Activated T-cell treated with anti-CD3 and anti-CD28 coated beads, Interleukin-2, amount 50 U/mL, for 72 hours (primary cell): ENCODE results near the gene RBM5. TPM values are rescaled to one million over a fixed set of nuclear protein-coding genes. Genes with fewer than 3 reads are reported as not detected.
A peak's percentile ranks its signal among the peaks of the same experiment; 100 is the strongest.

Experiments
- ATAC-seq, 2 donors: fragments of 150-1000 bp; cut with Tn5 transposase; replicated peaks in 1 of 2; 2 replicates each; pipeline ENCODE4 v1.10.0; 2021; ENCODE audit warnings: moderate library complexity in 2 of 2, mild to moderate bottlenecking in 1 of 2
- DNase-seq, 2 donors: peaks; one replicate each; pipeline ENCODE4 v3.0.0; 2021 to 2022; ENCODE audit warnings: mixed read lengths in 1 of 2
- H3K27ac Mint-ChIP-seq: one replicate; pipeline ENCODE4 v1.8.0; 2022; ENCODE audit warnings: mild to moderate bottlenecking, moderate library complexity, mixed read lengths
- H3K27me3 Mint-ChIP-seq: one replicate; pipeline ENCODE4 v1.8.0; 2022; ENCODE audit warnings: low read depth, mixed read lengths
- H3K36me3 Mint-ChIP-seq, 2 donors: one replicate each; pipeline ENCODE4 v1.8.0; 2022; ENCODE audit warnings: mixed read lengths in 2 of 2, mild to moderate bottlenecking in 1 of 2; ENCODE audit not compliant: insufficient read depth in 2 of 2
- H3K4me1 Mint-ChIP-seq: one replicate; pipeline ENCODE4 v1.8.0; 2022; ENCODE audit warnings: low read depth, mixed read lengths
- H3K4me3 Mint-ChIP-seq, 2 donors: one replicate each; pipeline ENCODE4 v1.8.0; 2022; ENCODE audit warnings: mild to moderate bottlenecking in 2 of 2, mixed read lengths in 2 of 2, moderate library complexity in 2 of 2
- H3K9me3 Mint-ChIP-seq, 2 donors: one replicate each; pipeline ENCODE4 v1.8.0; 2022; ENCODE audit warnings: mixed read lengths in 2 of 2
- total RNA-seq, 2 donors: library from RNA; stranded (reverse); gene quantifications; one replicate each; pipeline ENCODE4 v1.2.3, GENCODE V29; 2022

Gene RBM5
- total RNA-seq, 2 donors from 2014 or later, result 172 to 179 TPM

DNA sequence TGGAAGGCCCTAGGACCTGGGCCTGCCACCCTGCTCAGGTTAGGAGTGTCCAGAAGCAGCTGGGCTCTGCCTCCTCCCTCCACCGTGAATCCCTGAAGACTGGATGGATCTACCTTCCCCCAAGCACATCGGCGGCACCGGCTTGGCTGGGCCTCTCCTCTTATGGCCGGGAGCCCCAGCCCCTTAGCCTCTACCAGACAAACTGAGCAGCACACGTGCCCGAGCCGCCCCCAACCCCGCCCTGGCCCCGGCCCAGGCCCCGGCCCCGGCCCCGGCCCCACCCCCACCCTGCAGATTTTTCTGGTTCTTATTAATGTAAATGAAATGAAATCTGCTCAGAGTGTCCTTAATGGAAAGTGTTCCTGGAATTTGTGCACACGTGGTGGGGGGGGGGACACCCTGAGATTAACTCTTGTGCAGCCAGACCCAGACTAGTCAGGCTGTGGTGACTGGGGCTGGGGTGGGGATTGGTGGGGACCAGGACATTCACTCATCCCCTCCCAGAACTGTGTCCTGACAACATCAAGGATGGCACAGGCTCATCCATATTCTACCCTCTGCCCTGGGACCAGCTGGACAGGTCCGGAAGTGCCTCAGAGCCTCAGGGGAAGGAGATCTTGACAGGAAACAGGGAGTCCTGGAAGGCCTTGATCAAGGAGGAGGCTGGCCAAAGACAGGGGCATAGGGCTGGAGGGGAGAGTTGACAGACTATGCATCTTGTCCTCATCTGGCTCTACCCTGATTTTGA is 35.5 kb downstream of the RBM5 start:
- Mint-ChIP-seq H3K27ac (no peak overlapping the region), H3K9me3 (no peaks in the 10 kb centered on the region), H3K4me1 (no peaks in the 10 kb centered on the region), H3K4me3 (no peak overlapping the region), H3K36me3 (no peaks in the 10 kb centered on the region), H3K27me3 (no peaks in the 10 kb centered on the region)
- ATAC-seq, result no peak
- no peak for DNase-seq

DNA sequence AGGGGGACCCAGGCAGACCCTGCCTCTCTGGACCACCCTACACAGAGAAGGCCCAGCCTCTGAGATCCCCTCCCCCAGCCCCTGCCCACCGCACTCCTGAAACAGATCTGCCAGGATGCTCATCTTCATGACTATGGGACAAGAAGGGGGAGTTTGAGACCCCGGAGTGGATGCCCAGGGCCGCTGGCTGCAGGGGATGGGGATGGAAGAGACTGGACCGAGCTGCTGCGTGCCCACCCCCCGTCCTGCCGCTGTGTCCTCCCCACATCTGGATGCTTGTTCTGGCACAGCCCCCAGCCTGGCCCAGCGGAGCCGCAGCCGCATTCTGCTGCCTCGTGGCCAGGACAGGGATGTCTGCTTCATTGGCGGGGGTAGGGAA is 36.1 kb downstream of the RBM5 start:
- H3K27me3 Mint-ChIP-seq, result no peaks in the 10 kb centered on the region
- no peak overlapping the region for H3K27ac Mint-ChIP-seq
- H3K9me3 Mint-ChIP-seq, result no peaks in the 10 kb centered on the region
- no peaks in the 10 kb centered on the region for H3K4me1 Mint-ChIP-seq
- ATAC-seq (no peak), DNase-seq (no peak)
- no peak overlapping the region for H3K4me3 Mint-ChIP-seq
- H3K36me3 Mint-ChIP-seq, result no peaks in the 10 kb centered on the region

DNA sequence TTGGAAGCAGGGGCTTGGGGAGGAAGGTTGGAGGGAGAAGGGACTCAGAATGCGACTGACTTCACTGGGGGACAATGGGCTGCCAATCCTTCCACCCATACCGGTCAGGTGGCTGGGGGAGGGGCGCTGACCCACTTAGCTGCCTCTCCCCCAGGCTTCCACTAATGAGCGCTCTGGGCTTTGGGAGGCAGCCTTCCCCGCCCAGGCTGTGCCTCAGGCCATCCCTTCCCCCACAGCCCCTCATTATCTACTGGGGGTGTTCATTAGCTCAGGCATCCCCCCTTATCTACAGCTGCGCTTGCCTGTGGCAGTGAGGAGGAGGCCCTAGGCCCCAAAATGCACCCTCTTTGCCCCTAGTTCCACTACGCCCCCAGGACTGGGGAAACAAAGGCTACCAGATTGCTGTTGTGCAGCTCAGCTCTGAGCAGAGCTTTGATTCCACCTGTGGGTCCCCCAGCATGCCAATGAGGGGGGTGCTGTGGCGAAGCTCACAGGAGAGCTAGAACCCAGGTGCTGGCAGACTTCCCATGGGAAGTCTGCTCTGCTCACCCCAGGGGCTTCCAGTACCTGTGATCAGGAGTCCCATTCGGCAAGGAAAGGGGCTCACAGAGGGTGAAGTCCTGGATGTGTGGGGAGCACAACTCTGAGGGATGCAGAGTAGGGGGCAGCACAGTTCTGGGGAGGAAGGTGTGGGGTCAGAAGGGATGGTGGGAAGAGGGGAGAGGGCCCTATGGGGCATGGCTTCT is 37.0 kb downstream of the RBM5 start:
- H3K27me3 Mint-ChIP-seq, result no peaks in the 10 kb centered on the region
- H3K9me3 Mint-ChIP-seq, result no peaks in the 10 kb centered on the region
- no peaks in the 10 kb centered on the region for H3K4me1 Mint-ChIP-seq
- no peak overlapping the region for H3K27ac Mint-ChIP-seq
- no peak overlapping the region for H3K4me3 Mint-ChIP-seq
- DNase-seq (no peak), ATAC-seq (no peak)
- no peaks in the 10 kb centered on the region for H3K36me3 Mint-ChIP-seq

DNA sequence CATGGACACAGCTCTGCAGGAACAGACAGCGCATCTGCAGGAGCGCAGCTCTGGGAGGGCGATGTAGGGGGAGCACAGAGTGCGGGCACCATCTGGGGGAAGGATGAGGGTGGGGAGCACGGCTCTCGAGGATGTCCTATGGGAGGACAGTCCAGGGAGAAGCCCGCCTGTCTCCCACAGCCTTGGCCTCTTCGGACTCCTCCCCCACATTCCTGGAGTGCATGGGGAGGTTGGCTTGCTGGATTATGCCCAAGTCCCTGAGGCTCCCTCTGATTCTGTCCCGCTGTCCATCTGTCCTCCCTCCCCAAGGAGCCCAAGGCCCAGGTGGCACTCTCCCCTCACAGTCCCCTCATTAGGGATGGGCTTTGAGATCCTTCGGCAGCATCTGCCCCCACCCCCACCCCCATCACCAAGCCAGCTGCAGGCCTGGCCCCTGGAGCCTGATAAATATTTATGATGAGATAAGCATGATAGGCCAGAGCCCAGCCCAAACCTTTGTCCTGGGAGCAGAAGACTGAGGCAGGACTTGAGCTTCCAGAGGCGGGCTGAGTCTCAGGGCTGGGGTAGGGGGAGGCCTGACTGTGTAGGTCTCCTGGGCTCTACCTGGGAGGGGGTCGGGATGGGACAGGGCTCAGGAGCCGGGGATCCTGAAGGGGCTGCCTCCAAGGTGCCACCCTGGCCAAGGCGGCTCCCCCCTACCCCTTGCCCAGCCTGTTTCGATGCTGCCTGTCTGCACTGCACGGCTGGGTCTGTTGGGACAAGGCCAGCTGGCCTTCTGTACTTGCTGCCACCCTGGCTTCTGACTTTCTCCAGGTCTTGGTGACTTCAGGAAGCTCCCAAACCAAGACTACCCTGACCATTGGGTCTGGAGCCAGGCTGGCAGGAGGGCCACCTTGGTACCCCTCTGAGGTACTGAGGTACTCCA is 37.8 kb downstream of the RBM5 start:
- H3K36me3 Mint-ChIP-seq, result no peaks in the 10 kb centered on the region
- H3K4me1 Mint-ChIP-seq, result no peaks in the 10 kb centered on the region
- peak; percentile 11 to 20 for ATAC-seq
- DNase-seq, result no peak
- H3K27ac Mint-ChIP-seq, result no peak overlapping the region
- no peaks in the 10 kb centered on the region for H3K27me3 Mint-ChIP-seq
- no peaks in the 10 kb centered on the region for H3K9me3 Mint-ChIP-seq
- H3K4me3 Mint-ChIP-seq, result no peak overlapping the region

DNA sequence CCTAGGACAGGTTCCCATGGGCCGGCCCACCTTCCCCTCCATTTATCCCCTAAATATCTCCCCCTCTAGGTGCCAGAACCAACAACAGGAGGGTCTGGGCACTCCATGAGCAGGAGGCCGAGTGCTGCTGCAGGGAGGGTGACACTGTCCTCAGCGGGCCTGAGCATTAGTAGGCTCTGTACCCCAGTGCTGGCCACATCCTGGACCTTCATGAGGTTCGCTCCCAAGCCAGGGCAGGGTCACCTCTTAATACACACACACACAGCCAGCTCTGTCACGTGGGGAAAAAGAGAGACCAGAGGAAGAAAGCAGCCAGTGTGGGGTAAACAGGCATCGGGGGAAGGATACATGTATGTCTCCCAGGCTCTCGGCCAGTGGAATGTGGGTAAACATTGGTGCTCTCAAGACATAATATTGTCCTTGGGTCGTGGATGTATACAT is 38.6 kb downstream of the RBM5 start:
- ATAC-seq (peak; percentile 4 to 12), DNase-seq (no peak)
- no peaks in the 10 kb centered on the region for H3K36me3 Mint-ChIP-seq
- H3K4me3 Mint-ChIP-seq, result no peak overlapping the region
- no peak overlapping the region for H3K27ac Mint-ChIP-seq
- no peaks in the 10 kb centered on the region for H3K4me1 Mint-ChIP-seq
- no peaks in the 10 kb centered on the region for H3K9me3 Mint-ChIP-seq
- H3K27me3 Mint-ChIP-seq, result no peaks in the 10 kb centered on the region

DNA sequence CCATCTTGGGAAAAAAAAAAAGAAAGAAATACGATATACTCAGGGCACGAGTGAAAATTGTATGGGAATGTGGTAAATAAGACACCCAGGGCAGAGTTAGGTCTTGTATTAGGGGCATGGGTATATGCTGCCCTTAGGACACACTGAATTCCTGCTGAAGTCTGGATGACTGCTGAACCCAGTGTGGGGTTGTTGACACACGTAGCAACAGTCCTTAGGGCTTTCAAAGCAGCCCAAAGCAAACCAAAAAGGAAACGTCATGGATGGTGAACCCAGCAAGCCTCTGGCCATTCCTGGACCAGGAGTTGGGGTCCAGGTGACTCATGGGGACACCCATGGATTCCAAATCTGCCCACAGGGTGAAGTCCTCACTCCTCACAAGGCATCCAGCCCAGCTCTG is 39.3 kb downstream of the RBM5 start:
- Mint-ChIP-seq H3K27me3 (no peaks in the 10 kb centered on the region), H3K4me1 (no peaks in the 10 kb centered on the region), H3K4me3 (no peak overlapping the region), H3K36me3 (no peaks in the 10 kb centered on the region), H3K27ac (no peak overlapping the region), H3K9me3 (no peaks in the 10 kb centered on the region)
- DNase-seq (no peak), ATAC-seq (peak in 1 of 2 donors; percentile 7)

GRCh38 chr3:50130436-50130835 is 41.7 kb downstream of the RBM5 start:
- Mint-ChIP-seq H3K36me3 (no peaks in the 10 kb centered on the region), H3K9me3 (no peaks in the 10 kb centered on the region), H3K27me3 (no peaks in the 10 kb centered on the region), H3K4me3 (no peak overlapping the region), H3K4me1 (no peaks in the 10 kb centered on the region), H3K27ac (no peak overlapping the region)
- ATAC-seq (no peak), DNase-seq (no peak)

- Mint-ChIP-seq H3K4me3 (no peak overlapping the region), H3K27ac (no peak overlapping the region), H3K27me3 (no peaks in the 10 kb centered on the region), H3K36me3 (no peaks in the 10 kb centered on the region), H3K9me3 (no peaks in the 10 kb centered on the region), H3K4me1 (no peaks in the 10 kb centered on the region)
- DNase-seq, result no peak
- ATAC-seq, result no peak
These were observed 43.9 kb downstream of the RBM5 start for GRCh38 chr3:50132421-50133282.

GRCh38 chr3:50133283-50133615 is 44.5 kb downstream of the RBM5 start:
- Mint-ChIP-seq H3K27ac (no peak overlapping the region), H3K4me1 (peaks cover 2% of the 10 kb centered on the region), H3K36me3 (no peaks in the 10 kb centered on the region), H3K9me3 (no peaks in the 10 kb centered on the region), H3K4me3 (no peak overlapping the region), H3K27me3 (no peaks in the 10 kb centered on the region)
- no peak for ATAC-seq
- no peak for DNase-seq

- H3K4me1 Mint-ChIP-seq, result peaks cover 12% of the 10 kb centered on the region
- H3K9me3 Mint-ChIP-seq, result no peaks in the 10 kb centered on the region
- no peaks in the 10 kb centered on the region for H3K36me3 Mint-ChIP-seq
- no peak for ATAC-seq
- no peaks in the 10 kb centered on the region for H3K27me3 Mint-ChIP-seq
- DNase-seq, result no peak
- H3K27ac Mint-ChIP-seq, result no peak overlapping the region
- no peak overlapping the region for H3K4me3 Mint-ChIP-seq
These were observed 45.6 kb downstream of the RBM5 start for GRCh38 chr3:50134367-50134766.

GRCh38 chr3:50135964-50136363 is 47.2 kb downstream of the RBM5 start:
- H3K4me1 Mint-ChIP-seq, result peaks cover 12% of the 10 kb centered on the region
- no peaks in the 10 kb centered on the region for H3K9me3 Mint-ChIP-seq
- DNase-seq, result no peak
- H3K36me3 Mint-ChIP-seq, result no peaks in the 10 kb centered on the region
- no peak overlapping the region for H3K27ac Mint-ChIP-seq
- no peaks in the 10 kb centered on the region for H3K27me3 Mint-ChIP-seq
- ATAC-seq, result no peak
- no peak overlapping the region for H3K4me3 Mint-ChIP-seq

GRCh38 chr3:50136714-50137405 is 48.1 kb downstream of the RBM5 start:
- H3K4me1 Mint-ChIP-seq, result peaks cover 12% of the 10 kb centered on the region
- no peak for DNase-seq
- H3K27me3 Mint-ChIP-seq, result no peaks in the 10 kb centered on the region
- ATAC-seq, result no peak
- no peaks in the 10 kb centered on the region for H3K9me3 Mint-ChIP-seq
- H3K36me3 Mint-ChIP-seq, result no peaks in the 10 kb centered on the region
- no peak overlapping the region for H3K4me3 Mint-ChIP-seq
- no peak overlapping the region for H3K27ac Mint-ChIP-seq
